ENCODE results near the gene GPATCH1. TPM values are rescaled to one million over a fixed set of nuclear protein-coding genes. Genes with fewer than 3 reads are reported as not detected.
"Not testable (repeated sequence)": the region's sequence is repeated elsewhere in the genome, so short reads cannot be mapped to it uniquely, and the experiment has no call there.

GPATCH1 gene
- total RNA-seq, 2 experiments from 2014 or later = 13.7 to 15.4 TPM

DNA sequence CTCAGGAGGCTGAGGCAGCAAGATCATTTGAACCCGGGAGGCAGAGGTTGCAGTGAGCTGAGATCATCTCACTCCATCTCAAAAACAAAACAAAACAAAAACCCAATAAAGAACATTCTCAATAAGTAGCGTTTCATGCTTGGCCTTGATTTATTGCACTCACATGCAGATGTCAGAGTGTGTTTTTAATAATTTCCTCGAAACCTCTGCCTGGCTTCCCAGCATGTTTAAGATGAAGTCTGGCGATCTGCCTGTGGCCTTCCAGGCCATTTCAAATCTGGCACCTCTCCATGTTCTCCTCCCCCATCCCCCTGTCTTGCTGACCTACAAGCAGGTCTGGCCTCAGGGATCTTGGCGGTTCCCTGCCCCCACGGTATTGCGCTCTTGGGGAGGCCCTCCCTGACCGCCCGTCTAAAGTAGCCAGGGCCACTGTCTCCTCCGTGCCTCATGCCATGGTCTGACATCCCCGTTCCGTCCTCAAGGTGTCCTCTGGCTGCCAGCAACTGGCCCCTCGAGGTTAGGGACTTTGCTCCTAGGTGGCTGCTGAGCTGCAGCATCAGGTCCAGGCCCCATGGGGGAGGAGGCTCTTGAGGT is 52.6 kb downstream of the GPATCH1 start:
- DNase-seq = no peak
- Mint-ChIP-seq H3K9me3 (ENCODE audit: low read depth) (no peaks in the 10 kb centered on the region), H3K36me3 (peaks cover 12% of the 10 kb centered on the region), H3K27me3 (no peaks in the 10 kb centered on the region), H3K27ac (no peak overlapping the region), H3K4me1 (peaks cover 6% of the 10 kb centered on the region), H3K4me3 (no peak overlapping the region)
- ATAC-seq = no peak
- CTCF ChIA-PET = interaction anchor here (1.4 to 2.4 kb wide), 3 partner anchors 51 to 347 kb away, joined by 3 to 10 read pairs (median 8); no protein-coding TSS in a partner anchor

- CTCF ChIA-PET = interaction anchor here (1.2 to 2.2 kb wide), 4 partner anchors 10 to 158 kb away, joined by 6 to 11 read pairs (median 8); no protein-coding TSS in a partner anchor
- Mint-ChIP-seq H3K9me3 (ENCODE audit: low read depth) (no peaks in the 10 kb centered on the region), H3K4me3 (peak overlapping the region; percentile 29), H3K36me3 (peaks cover 6% of the 10 kb centered on the region), H3K27ac (no peak overlapping the region), H3K27me3 (no peaks in the 10 kb centered on the region), H3K4me1 (peaks cover 6% of the 10 kb centered on the region)
- peak; percentile 74 for DNase-seq
- ATAC-seq = peak; percentile 84
These were observed 53.6 kb downstream of the GPATCH1 start for GRCh38 chr19:33134571-33135041.

DNA sequence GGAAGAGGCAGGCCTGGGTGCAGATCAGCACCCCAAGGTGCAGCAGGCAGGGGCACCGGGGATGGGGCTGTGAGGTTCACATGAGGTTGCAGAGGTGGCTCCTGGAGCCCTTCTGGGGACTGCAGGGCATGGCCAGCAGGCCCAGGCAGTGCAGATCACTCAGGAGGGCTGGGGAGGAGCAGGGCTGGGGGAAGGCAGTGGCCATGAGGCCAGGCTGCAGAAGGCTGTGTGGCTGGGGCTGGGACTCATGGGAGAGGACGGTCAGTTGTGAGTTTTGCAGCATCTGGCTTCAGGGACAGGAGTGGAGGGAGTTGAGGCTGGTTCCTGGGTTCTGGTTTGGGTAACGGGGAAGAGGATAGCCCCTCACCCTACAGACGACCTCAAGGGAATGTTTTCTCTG is 58.2 kb downstream of the GPATCH1 start:
- DNase-seq = no peak
- peaks cover 11% of the 10 kb centered on the region for H3K4me1 Mint-ChIP-seq
- H3K27ac Mint-ChIP-seq = no peak overlapping the region
- no peaks in the 10 kb centered on the region for H3K36me3 Mint-ChIP-seq
- CTCF ChIA-PET = no interaction called here
- H3K9me3 Mint-ChIP-seq (ENCODE audit: low read depth) = no peaks in the 10 kb centered on the region
- peaks cover 3% of the 10 kb centered on the region for H3K27me3 Mint-ChIP-seq
- no peak for ATAC-seq
- H3K4me3 Mint-ChIP-seq = no peak overlapping the region

DNA sequence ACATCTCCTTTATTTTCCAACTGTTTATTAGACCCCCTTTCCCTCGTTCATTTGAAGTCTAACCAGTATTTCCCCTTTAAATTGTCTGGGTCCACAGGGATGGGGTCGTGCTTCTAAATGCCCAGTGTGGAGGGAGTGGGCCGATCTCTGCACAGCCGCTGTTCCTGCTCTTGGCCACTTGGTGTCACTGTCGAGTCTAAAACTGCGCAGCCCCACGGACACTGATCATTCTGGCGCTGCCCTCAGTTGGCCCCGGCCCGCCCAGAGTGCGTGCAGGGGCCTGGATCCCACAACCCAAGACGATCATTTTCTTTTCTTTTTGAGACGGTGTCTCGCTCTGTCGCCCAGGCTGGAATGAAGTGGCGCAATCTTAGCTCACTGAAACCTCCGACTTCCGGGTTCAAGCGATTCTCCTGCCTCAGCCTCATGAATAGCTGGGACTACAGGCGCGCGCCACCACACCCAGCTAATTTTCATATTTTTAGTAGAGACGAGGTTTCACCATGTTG is 63.0 kb downstream of the GPATCH1 start:
- CTCF ChIA-PET = interaction anchor here (0.7 to 5.8 kb wide), 16 partner anchors 8 to 263 kb away, joined by 3 to 44 read pairs (median 4); partner anchors contain the start of genes CEP89 and FAAP24
- H3K27ac Mint-ChIP-seq = no peak overlapping the region
- ATAC-seq = peak; percentile 98
- no peaks in the 10 kb centered on the region for H3K36me3 Mint-ChIP-seq
- peak; percentile 72 for DNase-seq
- no peaks in the 10 kb centered on the region for H3K9me3 Mint-ChIP-seq (ENCODE audit: low read depth)
- no peak overlapping the region for H3K4me3 Mint-ChIP-seq
- peaks cover 6% of the 10 kb centered on the region for H3K4me1 Mint-ChIP-seq
- H3K27me3 Mint-ChIP-seq = peaks cover 7% of the 10 kb centered on the region

- CTCF ChIA-PET = interaction anchor here (2.7 to 5.8 kb wide), 2 partner anchors 31 to 38 kb away, joined by 33 to 44 read pairs; no protein-coding TSS in a partner anchor
- ATAC-seq = no peak
- no peak for DNase-seq
- Mint-ChIP-seq H3K27ac (no peak overlapping the region), H3K27me3 (peaks cover 7% of the 10 kb centered on the region), H3K36me3 (no peaks in the 10 kb centered on the region), H3K9me3 (ENCODE audit: low read depth) (no peaks in the 10 kb centered on the region), H3K4me1 (peaks cover 6% of the 10 kb centered on the region), H3K4me3 (no peak overlapping the region)
These were observed 65.2 kb downstream of the GPATCH1 start for GRCh38 chr19:33146209-33146608.

DNA sequence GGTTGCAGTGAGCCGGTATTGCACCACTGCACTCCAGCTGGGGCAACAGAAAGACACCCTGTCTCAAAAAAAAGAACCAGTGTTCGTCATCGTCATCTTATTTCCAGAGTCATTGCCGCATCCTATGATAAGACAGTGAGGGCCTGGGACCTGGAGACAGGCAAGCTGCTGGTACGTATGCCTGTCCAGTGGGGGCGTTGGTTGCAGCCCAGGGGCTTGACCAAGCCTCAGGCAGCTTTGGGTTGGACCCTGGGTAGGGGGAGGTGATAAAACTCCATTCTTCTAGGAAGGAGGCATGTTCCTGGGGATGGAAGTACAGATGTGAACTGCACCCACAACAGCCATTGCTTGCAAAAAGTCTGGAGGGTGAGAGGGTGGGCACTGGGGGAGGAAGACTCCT is 66.6 kb downstream of the GPATCH1 start:
- H3K27me3 Mint-ChIP-seq = peaks cover 4% of the 10 kb centered on the region
- H3K4me3 Mint-ChIP-seq = no peak overlapping the region
- no peak for DNase-seq
- CTCF ChIA-PET = interaction anchor here (0.9 to 5.8 kb wide), 3 partner anchors 30 to 36 kb away, joined by 4 to 44 read pairs (median 9); no protein-coding TSS in a partner anchor
- no peak overlapping the region for H3K27ac Mint-ChIP-seq
- ATAC-seq = no peak
- no peaks in the 10 kb centered on the region for H3K9me3 Mint-ChIP-seq (ENCODE audit: low read depth)
- no peaks in the 10 kb centered on the region for H3K36me3 Mint-ChIP-seq
- H3K4me1 Mint-ChIP-seq = peaks cover 6% of the 10 kb centered on the region

DNA sequence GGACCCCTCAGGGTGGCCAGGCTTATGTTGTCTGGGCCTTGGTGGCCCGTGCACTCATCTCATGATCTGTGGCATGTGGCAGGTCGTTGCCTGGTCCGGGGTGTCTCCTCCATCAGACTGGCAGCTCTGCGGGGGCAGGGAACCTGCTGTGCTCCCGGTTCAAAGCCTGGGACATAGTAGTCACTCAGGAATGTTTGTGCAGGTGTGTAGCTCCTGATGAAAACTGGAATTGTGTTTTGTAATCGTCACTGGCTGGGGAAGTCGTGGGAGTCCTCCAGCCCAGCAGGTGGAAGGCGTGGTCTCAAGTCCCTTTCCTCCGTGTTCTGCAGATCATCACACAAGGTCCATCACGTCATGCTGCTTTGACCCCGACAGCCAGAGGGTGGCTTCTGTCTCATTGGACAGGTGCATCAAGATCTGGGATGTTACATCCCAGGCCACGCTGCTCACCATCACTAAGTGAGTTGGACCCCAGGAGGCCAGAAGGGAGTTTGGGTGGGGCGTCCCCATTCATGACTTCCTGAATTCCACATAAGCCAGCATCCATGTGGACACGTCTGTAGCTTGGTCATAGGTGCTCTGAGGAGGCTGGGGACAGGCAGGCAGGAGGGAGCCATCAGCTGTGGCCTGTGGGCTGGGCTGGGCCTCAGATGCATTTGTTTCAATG is 70.0 kb downstream of the GPATCH1 start:
- Mint-ChIP-seq H3K9me3 (ENCODE audit: low read depth) (no peaks in the 10 kb centered on the region), H3K4me3 (no peak overlapping the region), H3K4me1 (no peaks in the 10 kb centered on the region), H3K27me3 (no peaks in the 10 kb centered on the region), H3K36me3 (no peaks in the 10 kb centered on the region), H3K27ac (no peak overlapping the region)
- CTCF ChIA-PET = interaction anchor here (0.8 to 2.5 kb wide), 4 partner anchors 8 to 33 kb away, joined by 3 to 9 read pairs (median 4); no protein-coding TSS in a partner anchor
- DNase-seq = no peak
- no peak for ATAC-seq

DNA sequence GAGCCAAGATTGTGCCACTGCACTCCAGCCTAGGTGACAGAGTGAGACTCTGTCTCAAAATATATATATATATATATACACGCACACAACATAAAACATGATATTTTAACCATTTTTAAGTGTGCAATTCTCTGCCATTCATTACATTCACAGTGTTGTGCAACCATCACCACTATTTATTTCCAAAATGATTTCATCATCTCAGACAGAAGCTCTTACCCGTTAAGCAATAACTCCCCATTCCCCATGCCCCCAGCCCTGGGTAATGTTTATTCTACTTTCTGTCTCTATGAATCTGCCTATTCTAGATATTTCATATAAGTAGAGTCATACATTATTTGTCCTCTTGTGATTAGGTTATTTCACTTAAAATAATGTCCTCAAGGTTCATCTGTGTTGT is 71.2 kb downstream of the GPATCH1 start:
- Mint-ChIP-seq H3K4me3 (no peak overlapping the region), H3K27me3 (no peaks in the 10 kb centered on the region), H3K36me3 (no peaks in the 10 kb centered on the region), H3K4me1 (no peaks in the 10 kb centered on the region), H3K9me3 (ENCODE audit: low read depth) (no peaks in the 10 kb centered on the region), H3K27ac (no peak overlapping the region)
- DNase-seq (no peak), ATAC-seq (no peak)
- CTCF ChIA-PET = interaction anchor here (0.7 to 2.5 kb wide), 3 partner anchors 9 to 32 kb away, joined by 3 to 9 read pairs (median 3); no protein-coding TSS in a partner anchor

DNA sequence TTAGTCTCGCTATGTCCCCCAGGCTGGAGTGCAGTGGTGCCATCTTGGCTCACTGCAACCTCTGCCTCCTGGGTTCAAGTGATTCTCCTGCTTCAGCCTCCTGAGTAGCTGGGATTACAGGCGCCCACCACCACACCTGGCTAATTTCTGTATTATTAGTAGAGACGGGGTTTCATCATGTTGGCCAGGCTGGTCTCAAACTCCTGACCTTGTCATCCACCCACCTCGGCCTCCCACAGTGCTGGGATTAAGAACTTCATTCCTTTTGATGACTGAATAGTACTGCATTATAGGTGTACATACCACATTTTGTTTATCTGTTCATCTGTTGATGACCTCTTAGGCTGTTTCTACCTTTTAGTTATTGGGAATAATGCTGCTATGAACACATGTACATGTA is 71.6 kb downstream of the GPATCH1 start:
- H3K27ac Mint-ChIP-seq; H3K36me3 Mint-ChIP-seq; H3K4me3 Mint-ChIP-seq; DNase-seq; ATAC-seq; H3K4me1 Mint-ChIP-seq; H3K27me3 Mint-ChIP-seq; H3K9me3 Mint-ChIP-seq (ENCODE audit: low read depth): not testable (repeated sequence)
- CTCF ChIA-PET = interaction anchor here (1.2 to 2.5 kb wide), 2 partner anchors 24 to 32 kb away, joined by 4 to 9 read pairs; no protein-coding TSS in a partner anchor

DNA sequence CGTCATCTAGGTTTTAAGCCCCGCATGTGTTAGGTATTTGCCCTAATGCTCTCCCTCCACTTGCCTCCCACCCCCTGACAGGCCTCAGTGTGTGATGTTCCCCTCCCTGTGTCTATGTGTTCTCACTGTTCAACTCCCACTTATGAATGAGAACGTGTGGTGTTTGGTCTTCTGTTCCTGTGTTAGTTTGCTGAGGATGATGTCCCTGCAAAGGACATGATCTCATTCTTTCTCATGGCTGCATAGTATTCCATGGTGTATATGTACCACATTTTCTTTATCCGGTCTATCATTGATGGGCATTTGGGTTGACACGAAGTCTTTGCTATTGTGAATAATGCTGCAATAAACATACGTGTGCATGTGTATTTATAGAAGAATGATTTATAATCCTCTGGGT is 73.3 kb downstream of the GPATCH1 start:
- CTCF ChIA-PET = interaction anchor here (9.6 kb wide), 1 partner anchor 23 kb away, joined by 112 read pairs; no protein-coding TSS in a partner anchor
- H3K36me3 Mint-ChIP-seq; H3K9me3 Mint-ChIP-seq (ENCODE audit: low read depth); DNase-seq; H3K27me3 Mint-ChIP-seq; H3K4me3 Mint-ChIP-seq; ATAC-seq; H3K27ac Mint-ChIP-seq: not testable (repeated sequence)
- peaks cover 15% of the 10 kb centered on the region for H3K4me1 Mint-ChIP-seq

- peaks cover 2% of the 10 kb centered on the region for H3K9me3 Mint-ChIP-seq (ENCODE audit: low read depth)
- no peaks in the 10 kb centered on the region for H3K27me3 Mint-ChIP-seq
- H3K4me1 Mint-ChIP-seq = peaks cover 34% of the 10 kb centered on the region
- H3K36me3 Mint-ChIP-seq = peaks cover 5% of the 10 kb centered on the region
- no peak overlapping the region for H3K4me3 Mint-ChIP-seq
- H3K27ac Mint-ChIP-seq = no peak overlapping the region
- CTCF ChIA-PET = interaction anchor here (1.0 to 9.6 kb wide), 4 partner anchors 15 to 31 kb away, joined by 3 to 112 read pairs (median 26); no protein-coding TSS in a partner anchor
- DNase-seq (no peak), ATAC-seq (no peak)
These were observed 75.4 kb downstream of the GPATCH1 start for GRCh38 chr19:33156334-33156733.

DNA sequence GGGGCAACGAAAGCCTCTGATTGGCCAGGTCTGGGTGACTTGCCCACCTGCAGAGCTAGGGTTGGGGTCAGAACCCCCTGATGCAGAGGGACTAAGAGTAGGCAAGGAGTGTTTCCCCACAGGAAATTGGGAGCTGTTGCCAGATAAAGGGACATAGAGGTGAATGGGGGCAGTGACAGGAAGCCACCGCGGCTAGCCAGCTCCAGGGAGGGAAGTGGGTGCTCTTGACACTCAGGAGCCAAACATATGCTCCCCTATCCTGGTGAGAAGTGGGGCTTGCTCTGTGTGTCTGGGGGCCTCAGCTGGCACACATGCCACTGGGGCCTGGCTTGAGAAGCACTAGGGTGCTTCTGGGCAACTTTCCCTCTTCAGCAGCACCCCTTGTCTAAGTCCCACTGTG is 76.9 kb downstream of the GPATCH1 start:
- Mint-ChIP-seq H3K4me1 (peaks cover 39% of the 10 kb centered on the region), H3K27ac (peak overlapping the region; percentile 64), H3K4me3 (no peak overlapping the region), H3K36me3 (peaks cover 5% of the 10 kb centered on the region), H3K27me3 (no peaks in the 10 kb centered on the region), H3K9me3 (ENCODE audit: low read depth) (peaks cover 2% of the 10 kb centered on the region)
- ATAC-seq = no peak
- DNase-seq = no peak
- CTCF ChIA-PET = interaction anchor here (0.6 to 9.6 kb wide), 5 partner anchors 14 to 507 kb away, joined by 3 to 112 read pairs (median 4); no protein-coding TSS in a partner anchor

- Mint-ChIP-seq H3K4me3 (no peak overlapping the region), H3K27ac (peak overlapping the region; percentile 64), H3K27me3 (no peaks in the 10 kb centered on the region), H3K9me3 (ENCODE audit: low read depth) (peaks cover 2% of the 10 kb centered on the region), H3K4me1 (peaks cover 39% of the 10 kb centered on the region), H3K36me3 (peaks cover 5% of the 10 kb centered on the region)
- ATAC-seq (no peak), DNase-seq (no peak)
- CTCF ChIA-PET = interaction anchor here (0.6 to 9.6 kb wide), 5 partner anchors 14 to 508 kb away, joined by 3 to 112 read pairs (median 4); no protein-coding TSS in a partner anchor
These were observed 77.4 kb downstream of the GPATCH1 start for GRCh38 chr19:33158365-33158764.
